ENCODE data around the gene TATDN2. TPM values are rescaled to one million over a fixed set of nuclear protein-coding genes. Genes with fewer than 3 reads are reported as not detected.
A peak's percentile ranks its signal among the peaks of the same experiment; 100 is the strongest.

The TATDN2 gene
- total and polyA plus RNA-seq, 2 experiments from 2014 or later = 9.3 to 22.6 TPM

DNA sequence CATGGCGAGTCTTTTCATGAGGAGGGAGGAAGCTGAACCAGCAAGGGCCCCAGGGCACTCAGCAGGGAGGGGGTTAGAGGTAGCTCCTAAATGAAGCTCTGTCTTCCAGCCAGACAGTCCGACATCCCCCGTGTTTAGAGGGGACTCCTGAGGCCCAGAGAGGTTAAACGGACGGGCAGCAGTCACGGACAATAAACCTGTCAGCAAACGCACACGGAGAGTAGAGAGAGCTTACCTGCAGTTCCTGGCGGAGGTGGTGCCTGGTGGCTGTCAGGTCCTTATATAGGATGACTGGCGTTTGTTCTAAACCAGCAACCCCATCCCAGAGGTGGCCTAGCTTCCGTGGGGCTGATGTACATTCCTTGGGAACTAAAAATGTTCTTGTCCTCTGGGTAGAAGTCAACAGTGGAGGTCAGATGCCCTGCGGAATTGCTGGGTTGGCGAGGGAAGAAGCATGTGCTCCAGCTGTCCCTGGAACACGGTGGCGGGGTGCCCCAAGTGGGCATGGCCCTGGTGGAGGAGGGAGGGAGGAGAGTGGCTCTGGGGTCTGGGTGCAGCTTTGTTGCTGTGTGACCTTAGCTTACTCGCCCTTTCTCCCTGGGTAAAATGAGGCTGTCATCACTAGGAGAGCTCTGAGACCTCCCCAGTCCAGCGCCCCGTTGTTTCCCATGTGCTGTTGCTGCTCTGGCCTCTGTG lies 42.4 kb downstream of the TATDN2 start:
- peaks cover 9% of the 10 kb centered on the region for H3K4me1 ChIP-seq (ENCODE audit: insufficient read depth)
- no peaks in the 10 kb centered on the region for H3K9me2 ChIP-seq (replicated peaks; ENCODE audit: insufficient read depth)
- TF ChIP-seq EZH2 (IDR thresholded peaks at IDR 0.05; ENCODE audit: borderline replicate concordance) = no peak
- TF ChIP-seq, protein P1, sequence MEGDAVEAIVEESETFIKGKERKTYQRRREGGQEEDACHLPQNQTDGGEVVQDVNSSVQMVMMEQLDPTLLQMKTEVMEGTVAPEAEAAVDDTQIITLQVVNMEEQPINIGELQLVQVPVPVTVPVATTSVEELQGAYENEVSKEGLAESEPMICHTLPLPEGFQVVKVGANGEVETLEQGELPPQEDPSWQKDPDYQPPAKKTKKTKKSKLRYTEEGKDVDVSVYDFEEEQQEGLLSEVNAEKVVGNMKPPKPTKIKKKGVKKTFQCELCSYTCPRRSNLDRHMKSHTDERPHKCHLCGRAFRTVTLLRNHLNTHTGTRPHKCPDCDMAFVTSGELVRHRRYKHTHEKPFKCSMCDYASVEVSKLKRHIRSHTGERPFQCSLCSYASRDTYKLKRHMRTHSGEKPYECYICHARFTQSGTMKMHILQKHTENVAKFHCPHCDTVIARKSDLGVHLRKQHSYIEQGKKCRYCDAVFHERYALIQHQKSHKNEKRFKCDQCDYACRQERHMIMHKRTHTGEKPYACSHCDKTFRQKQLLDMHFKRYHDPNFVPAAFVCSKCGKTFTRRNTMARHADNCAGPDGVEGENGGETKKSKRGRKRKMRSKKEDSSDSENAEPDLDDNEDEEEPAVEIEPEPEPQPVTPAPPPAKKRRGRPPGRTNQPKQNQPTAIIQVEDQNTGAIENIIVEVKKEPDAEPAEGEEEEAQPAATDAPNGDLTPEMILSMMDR (IDR thresholded peaks at IDR 0.05; ENCODE audit: poor library complexity) = no peak
- TF ChIP-seq EZH2phosphoT487 (IDR thresholded peaks at IDR 0.05; ENCODE audit: low read depth, severe bottlenecking, unreplicated experiment) = no peak
- H3K27ac ChIP-seq = no peak overlapping the region
- DNase-seq (ENCODE audit: low spot score) = no peak
- no peaks in the 10 kb centered on the region for H3K36me3 ChIP-seq (replicated peaks; ENCODE audit: insufficient read depth, low read depth)
- no peak overlapping the region for H3K4me3 ChIP-seq
- no peaks in the 10 kb centered on the region for H3K27me3 ChIP-seq
- H4K20me1 ChIP-seq (ENCODE audit: insufficient read depth, poor library complexity, severe bottlenecking) = no peaks in the 10 kb centered on the region
- no peaks in the 10 kb centered on the region for H3K79me2 ChIP-seq
- no peak overlapping the region for H2AFZ ChIP-seq
- WGBS (ENCODE audit: low lambda C conversion rate, missing lambda C conversion rate) = 91% methylated on average over 18 of the region's 18 CpGs
- H3K9me3 ChIP-seq (ENCODE audit: low read depth) = no peaks in the 10 kb centered on the region
- no peak overlapping the region for H3K4me2 ChIP-seq

DNA sequence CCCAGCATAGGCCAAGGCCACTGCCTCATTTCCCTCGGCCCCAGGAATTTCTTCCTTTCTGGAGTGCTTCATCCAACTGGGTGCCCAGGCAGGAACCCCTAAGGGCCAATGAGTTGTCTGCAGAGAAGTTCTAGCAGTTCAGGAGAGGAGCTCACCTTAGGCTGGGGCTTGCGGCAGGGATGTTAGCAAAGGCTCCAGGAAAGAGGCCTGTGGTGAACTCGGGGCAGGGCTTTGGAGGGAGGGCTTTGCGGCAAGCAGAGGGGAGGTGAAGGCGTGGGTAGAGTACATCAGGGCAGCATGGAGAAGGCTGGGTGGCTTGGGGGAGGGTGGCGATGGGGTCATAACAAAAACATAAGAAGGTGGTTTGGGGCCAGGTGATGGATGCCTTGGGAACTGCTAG lies 43.4 kb downstream of the TATDN2 start:
- Histone ChIP-seq H3K36me3 (replicated peaks; ENCODE audit: insufficient read depth, low read depth) (no peaks in the 10 kb centered on the region), H3K79me2 (no peaks in the 10 kb centered on the region), H4K20me1 (ENCODE audit: insufficient read depth, poor library complexity, severe bottlenecking) (no peaks in the 10 kb centered on the region), H3K4me2 (no peak overlapping the region), H3K9me3 (ENCODE audit: low read depth) (no peaks in the 10 kb centered on the region), H3K9me2 (replicated peaks; ENCODE audit: insufficient read depth) (no peaks in the 10 kb centered on the region), H3K4me1 (ENCODE audit: insufficient read depth) (peaks cover 9% of the 10 kb centered on the region), H3K4me3 (no peak overlapping the region), H3K27me3 (no peaks in the 10 kb centered on the region), H2AFZ (no peak overlapping the region), H3K27ac (no peak overlapping the region)
- TF ChIP-seq, protein P1 (IDR thresholded peaks at IDR 0.05; ENCODE audit: poor library complexity) = no peak
- TF ChIP-seq EZH2phosphoT487 (IDR thresholded peaks at IDR 0.05; ENCODE audit: low read depth, severe bottlenecking, unreplicated experiment) = no peak
- no peak for TF ChIP-seq EZH2 (IDR thresholded peaks at IDR 0.05; ENCODE audit: borderline replicate concordance)
- WGBS (ENCODE audit: low lambda C conversion rate, missing lambda C conversion rate) = 92% methylated on average over 6 of the region's 6 CpGs
- no peak for DNase-seq (ENCODE audit: low spot score)

GRCh38 chr3:10292505-10293419 lies 44.5 kb downstream of the TATDN2 start, which contains the start of gene GHRL:
TSS of gene GHRL (minus strand) at chr3:10292947. CDS start at chr3:10290180, 2,767 bp downstream.
- TF ChIP-seq, protein P1 (IDR thresholded peaks at IDR 0.05; ENCODE audit: poor library complexity) = no peak
- TF ChIP-seq EZH2 (IDR thresholded peaks at IDR 0.05; ENCODE audit: borderline replicate concordance) (no peak), EZH2phosphoT487 (IDR thresholded peaks at IDR 0.05; ENCODE audit: low read depth, severe bottlenecking, unreplicated experiment) (no peak)

More at GRCh38 chr3:10292505-10293419, 44.5 kb downstream of the TATDN2 start, which contains the start of gene GHRL:
- DNase-seq (ENCODE audit: low spot score) = peak; percentile 40
- no peaks in the 10 kb centered on the region for H3K36me3 ChIP-seq (replicated peaks; ENCODE audit: insufficient read depth, low read depth)
- no peaks in the 10 kb centered on the region for H4K20me1 ChIP-seq (ENCODE audit: insufficient read depth, poor library complexity, severe bottlenecking)
- no peaks in the 10 kb centered on the region for H3K27me3 ChIP-seq
- no peaks in the 10 kb centered on the region for H3K9me2 ChIP-seq (replicated peaks; ENCODE audit: insufficient read depth)
- no peaks in the 10 kb centered on the region for H3K9me3 ChIP-seq (ENCODE audit: low read depth)
- no peaks in the 10 kb centered on the region for H3K79me2 ChIP-seq
- peaks cover 9% of the 10 kb centered on the region for H3K4me1 ChIP-seq (ENCODE audit: insufficient read depth)
- no peak within 1 kb of the TSS for H2AFZ ChIP-seq
- H3K27ac ChIP-seq = peak within 1 kb of the TSS; percentile 74
- H3K4me2 ChIP-seq = peak within 1 kb of the TSS; percentile 53
- H3K4me3 ChIP-seq = no peak within 1 kb of the TSS
- 68% methylated on average over 12 of the region's 12 CpGs for WGBS (ENCODE audit: low lambda C conversion rate, missing lambda C conversion rate)
